Effector CD8-positive, alpha-beta T cell (primary cell): Measurements from ENCODE around the gene NCAM1.
"Not testable (repeated sequence)": the region's sequence is repeated elsewhere in the genome, so short reads cannot be mapped to it uniquely, and the experiment has no call there.

Source experiments
- DNase-seq: peaks from one replicate; lab custom pipeline; 2025; lab: John Stamatoyannopoulos, UW
- total RNA-seq, 4 experiments: gene quantifications; one replicate each; lab custom pipeline; 2026; lab: John Stamatoyannopoulos, UW

NCAM1 gene
- total RNA-seq, result 0.18 to 2.3 (median 1.0) reads per million in 4 experiments

- no peak for DNase-seq
Measured at GRCh38 chr11:112961146-112961668, at the start of gene NCAM1. Gene NCAM1 (plus strand): TSS chr11:112961420.

- DNase-seq, result no peak
Measured at GRCh38 chr11:112922606-112923005, 38.6 kb upstream of the NCAM1 start.

DNA sequence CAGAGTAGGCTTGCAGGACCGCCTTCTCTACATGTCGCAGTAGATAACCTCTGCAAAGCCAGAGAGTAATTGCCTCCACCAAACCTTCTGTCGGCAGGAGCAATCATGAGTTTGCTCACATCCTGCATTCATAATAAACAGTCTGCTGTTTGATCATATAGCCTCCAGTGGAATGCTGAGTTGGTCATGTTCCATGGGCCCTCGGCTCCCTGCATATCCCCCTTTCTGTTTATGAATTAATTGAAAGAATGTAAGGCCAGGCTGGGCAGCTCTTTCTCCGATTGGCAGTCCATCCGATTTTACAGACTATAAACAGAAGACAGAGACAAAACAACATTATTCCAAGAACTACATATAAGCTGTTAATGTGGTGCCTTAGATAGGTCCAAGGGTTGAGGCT lies 36.4 kb upstream of the NCAM1 start:
- DNase-seq, result not testable (repeated sequence)

GRCh38 chr11:112925516-112926310 lies 35.5 kb upstream of the NCAM1 start:
- DNase-seq, result no peak

- DNase-seq, result no peak
Measured at GRCh38 chr11:112928136-112928535, 33.1 kb upstream of the NCAM1 start.

GRCh38 chr11:112929432-112929831 lies 31.8 kb upstream of the NCAM1 start:
- DNase-seq, result no peak

DNA sequence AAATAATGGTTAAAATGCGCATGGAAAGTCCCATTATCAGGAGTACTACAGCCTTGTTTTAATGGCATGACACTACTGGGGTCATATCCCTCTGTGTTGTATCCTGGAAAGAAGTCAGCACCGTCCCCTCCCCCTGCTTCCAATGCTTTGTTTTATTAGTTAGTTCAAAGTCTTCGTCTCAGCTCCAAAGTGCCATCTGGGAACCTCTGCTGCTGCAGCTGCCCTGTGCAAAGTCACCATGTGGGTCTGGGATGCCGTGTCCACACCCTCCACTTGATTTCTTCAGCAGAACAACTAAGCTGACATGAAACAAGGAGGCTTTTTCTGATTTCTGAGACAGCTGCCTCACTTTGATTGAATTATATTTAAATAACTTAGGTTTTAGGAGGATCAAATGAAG lies 29.5 kb upstream of the NCAM1 start:
- no peak for DNase-seq

GRCh38 chr11:112932593-112932992 lies 28.6 kb upstream of the NCAM1 start:
- DNase-seq, result no peak

- no peak for DNase-seq
Measured at GRCh38 chr11:112933970-112934369, 27.2 kb upstream of the NCAM1 start.

- DNase-seq, result no peak
Measured at GRCh38 chr11:112941104-112941503, 20.1 kb upstream of the NCAM1 start.

DNA sequence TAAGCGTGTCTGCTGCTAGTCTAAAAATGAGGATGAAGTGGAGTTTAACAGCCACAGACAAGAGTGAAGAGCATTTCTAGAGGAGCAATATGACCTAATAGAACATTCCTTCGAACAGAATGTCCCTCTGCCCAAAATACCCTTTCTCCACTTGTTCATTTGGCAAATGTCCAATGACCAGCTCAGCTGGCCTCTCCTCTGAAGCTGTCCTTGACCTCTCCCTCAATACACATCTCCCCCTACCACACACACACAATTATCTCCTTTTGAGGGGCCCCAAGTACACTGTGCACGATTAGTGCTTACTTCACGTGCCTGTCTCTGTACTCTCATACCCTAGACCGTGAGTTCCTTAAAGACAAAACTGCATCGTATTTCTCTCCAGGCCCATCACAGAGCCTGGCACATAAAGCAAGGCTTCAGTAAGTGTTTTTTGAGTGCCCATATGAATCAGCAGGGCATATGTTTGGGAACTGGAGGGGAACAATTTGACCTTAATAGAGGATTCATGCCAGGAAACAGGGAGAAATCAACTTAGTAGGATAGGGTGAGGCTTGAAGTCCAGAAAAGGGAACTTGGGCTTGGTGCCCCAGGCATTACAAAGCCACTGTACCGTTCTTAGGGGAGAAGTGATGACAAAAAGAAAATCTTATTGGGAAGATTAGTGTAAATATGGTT lies 18.1 kb upstream of the NCAM1 start:
- DNase-seq, result no peak

GRCh38 chr11:112946866-112947265 lies 14.4 kb upstream of the NCAM1 start:
- DNase-seq, result no peak

- no peak for DNase-seq
Measured at GRCh38 chr11:112949781-112950575, 11.2 kb upstream of the NCAM1 start.

GRCh38 chr11:112958670-112959069 lies 2.5 kb upstream of the NCAM1 start:
- no peak for DNase-seq

DNA sequence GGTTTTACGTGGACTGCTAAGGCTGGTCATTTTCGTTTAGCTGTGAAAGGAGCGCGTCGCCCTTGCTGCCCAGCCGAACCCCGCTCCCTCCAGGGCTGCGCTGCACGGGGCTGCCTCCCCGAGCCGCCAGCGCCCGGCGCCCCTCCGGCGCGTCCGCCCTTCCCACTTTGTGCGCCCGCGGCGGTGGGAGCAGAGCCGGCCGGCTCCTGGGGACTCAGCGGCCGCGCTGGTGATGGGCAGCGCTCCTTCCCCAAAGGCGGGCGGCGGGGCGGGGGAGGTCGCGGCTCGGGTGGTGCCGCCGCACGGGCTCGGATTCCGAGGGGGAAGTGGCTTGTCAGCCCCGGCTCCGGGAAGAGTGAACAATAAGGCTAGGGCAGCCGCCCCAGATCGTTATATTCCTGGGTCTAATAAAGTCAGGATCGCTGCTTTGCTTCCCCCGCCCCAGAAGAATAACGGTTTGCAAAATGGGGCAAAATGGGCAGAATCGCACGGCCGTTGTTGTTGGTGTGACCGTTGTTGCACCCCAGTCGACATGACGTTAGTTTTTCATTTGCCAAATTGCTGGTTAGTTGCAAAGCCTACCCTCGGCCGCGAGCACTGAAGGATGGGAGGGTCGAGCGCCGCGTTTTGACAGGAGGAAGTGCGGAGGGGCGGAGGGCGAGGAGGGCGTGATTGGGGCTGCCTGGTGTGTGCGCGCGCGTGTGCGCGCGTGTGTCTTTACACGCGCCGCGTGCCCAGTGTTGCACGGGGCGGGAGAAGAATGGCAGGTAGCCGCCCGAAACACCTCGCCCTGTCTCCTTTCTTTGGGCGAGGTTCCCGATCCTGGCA lies 745 bp downstream of the NCAM1 start:
- DNase-seq, result no peak

DNA sequence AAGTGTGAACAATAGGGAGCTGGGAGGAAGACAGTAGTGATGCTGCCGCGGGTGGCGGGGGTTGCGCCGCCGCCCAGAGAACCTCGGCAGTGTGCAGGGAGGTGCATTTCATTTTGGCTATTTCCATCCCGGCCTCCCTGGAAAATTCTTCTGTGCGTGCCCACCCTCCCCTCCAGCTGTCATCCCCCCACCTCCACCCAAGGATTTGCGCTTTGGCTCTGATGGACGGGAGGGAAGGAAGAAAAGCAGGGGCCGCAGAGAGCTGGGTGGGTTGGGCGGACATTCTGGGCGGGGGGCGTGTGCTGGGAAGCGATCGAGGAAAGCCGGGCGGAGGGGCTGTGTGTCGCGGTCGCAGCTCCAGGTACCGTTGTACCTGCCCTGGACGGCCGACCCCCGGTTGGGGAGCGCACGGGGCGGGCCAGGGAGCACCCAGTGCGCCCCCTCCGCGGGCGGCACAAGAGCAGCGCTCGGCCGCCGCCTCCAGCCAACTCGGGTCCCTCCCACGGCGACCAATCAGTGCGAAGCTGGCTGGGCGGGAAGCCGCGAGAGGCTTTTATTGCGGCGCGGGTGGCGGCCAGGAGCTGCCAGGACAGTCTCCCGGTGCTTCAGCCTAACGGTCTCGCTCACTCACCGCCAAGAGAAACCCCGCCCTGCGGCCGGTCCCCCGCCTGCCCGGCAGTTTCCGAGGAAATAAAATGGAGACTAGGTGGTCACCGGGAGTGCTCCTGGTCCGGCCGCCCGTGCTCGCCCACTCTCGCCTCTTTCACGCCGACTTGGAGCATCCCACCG lies 1.6 kb downstream of the NCAM1 start:
- no peak for DNase-seq

DNA sequence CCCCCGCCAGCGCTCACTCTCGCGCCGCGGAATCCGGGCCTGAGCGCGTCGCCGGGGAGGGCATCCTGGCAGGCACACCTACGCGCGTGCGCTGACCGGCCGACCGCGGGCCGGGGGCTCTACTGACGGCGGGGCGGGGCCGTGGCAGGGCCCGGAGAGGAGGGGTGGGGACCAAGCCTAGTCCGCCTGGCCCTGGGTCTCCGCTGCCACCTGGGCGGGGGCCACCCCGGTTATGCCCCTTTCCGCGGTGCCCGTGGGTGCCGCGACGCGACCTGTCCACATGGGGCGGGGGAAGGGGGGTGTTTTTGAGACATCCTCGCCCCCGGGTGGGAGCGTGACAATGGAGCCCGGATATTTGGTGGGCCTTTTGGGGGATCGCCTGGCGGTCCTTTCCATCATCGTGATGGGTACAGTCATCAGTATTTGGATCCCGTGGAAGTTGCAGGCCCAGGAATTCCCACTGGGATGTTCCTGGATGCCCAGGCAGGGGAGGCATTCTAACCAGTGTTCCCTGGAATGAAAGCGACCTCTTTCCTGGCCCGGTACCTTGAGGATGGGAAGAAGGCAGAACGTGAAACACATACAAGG lies 2.2 kb downstream of the NCAM1 start:
- no peak for DNase-seq

GRCh38 chr11:112965656-112966055 lies 4.4 kb downstream of the NCAM1 start:
- no peak for DNase-seq

- DNase-seq, result no peak
Measured at GRCh38 chr11:112966561-112966960, 5.3 kb downstream of the NCAM1 start.

- no peak for DNase-seq
Measured at GRCh38 chr11:112967082-112967481, 5.9 kb downstream of the NCAM1 start.
